K562 (cell line): Measurements from ENCODE around the gene ATP8A1. TPM values are rescaled to one million over a fixed set of nuclear protein-coding genes. Genes with fewer than 3 reads are reported as not detected.

Experiments
- ATAC-seq: fragments of 200-7000 bp; cut with Tn5 transposase; 3 replicates; pipeline ENCODE4 v1.9.1; 2020; ENCODE audit warnings: moderate library complexity
- BruUV-seq: library from RNA; stranded (reverse); fragments of 400-500 nt; replicated peaks from 2 replicates; lab custom pipeline; 2021; lab: Mats Ljungman, UMichigan
- CTCF ChIA-PET: fragments of 300-600 bp; formaldehyde crosslinking; extraction: SDS; loops from one replicate; lab custom pipeline; 2021; ENCODE audit warnings: low intra/inter-chr PET ratio; lab: Yijun Ruan, JAX
- POLR2A ChIA-PET: fragments of 300-600, 350-650 bp; sonication (Branson Sonifier 250); formaldehyde crosslinking; extraction: SDS; loops from one replicate; lab custom pipeline; 2021; ENCODE audit warnings: antibody characterized with exemption, inconsistent platforms; lab: Yijun Ruan, JAX
- DNase-seq, 4 experiments: peaks; one replicate each; pipeline versions ENCODE4 v3.0.0 to v3.0.0-alpha.2; 2011 to 2018; ENCODE audit warnings: low spot score in 3 of 4, mixed read lengths in 3 of 4; ENCODE audit errors: extremely low read depth in 1 of 4
- FAIRE-seq: peaks from 2 replicates; lab custom pipeline; 2011; peaks lifted over from hg19 to GRCh38; lab: Jason Lieb, UNC
- H2AFZ ChIP-seq: 2 replicates; pipeline ENCODE4 v1.6.0; 2011; ENCODE audit warnings: low read depth, low read length, control low read depth, inconsistent platforms
- H3K27ac ChIP-seq: fragments of 200-600 bp; 3 replicates; pipeline ENCODE4 v1.8.0; 2011; ENCODE audit warnings: low read depth, mild to moderate bottlenecking, control low read depth, inconsistent platforms, low read length, moderate library complexity, mixed read lengths; ENCODE audit errors: extremely low read depth
- H3K27me3 ChIP-seq, 2 experiments: fragments of 300-600 bp in 1 of 2; 2 replicates in 1 of 2; 3 replicates in 1 of 2; pipeline versions ENCODE4 v1.6.0 to v1.8.0; 2011; ENCODE audit warnings: inconsistent platforms in 2 of 2, low read length in 2 of 2, mild to moderate bottlenecking in 1 of 2, mixed read lengths in 1 of 2, moderate library complexity in 1 of 2; ENCODE audit not compliant: control insufficient read depth in 2 of 2, insufficient read depth in 2 of 2
- H3K36me3 ChIP-seq: fragments of 300-600 bp; 3 replicates; pipeline ENCODE4 v1.8.0; 2011; ENCODE audit warnings: mild to moderate bottlenecking, low read length, inconsistent platforms; ENCODE audit not compliant: control insufficient read depth, insufficient read depth
- H3K4me1 ChIP-seq, 2 experiments: fragments of 200-600 bp in 1 of 2; replicated peaks in 1 of 2; 2 replicates in 1 of 2; 3 replicates in 1 of 2; pipeline versions ENCODE4 v1.5.1 to v1.8.0; 2011; ENCODE audit warnings: inconsistent platforms in 2 of 2, low read length in 2 of 2, mild to moderate bottlenecking in 1 of 2, mixed read lengths in 1 of 2, moderate library complexity in 1 of 2; ENCODE audit not compliant: control insufficient read depth in 2 of 2, insufficient read depth in 2 of 2
- H3K4me2 ChIP-seq: 2 replicates; pipeline ENCODE4 v1.6.1; 2011; ENCODE audit warnings: low read length, control low read depth, inconsistent platforms, mixed read lengths; ENCODE audit not compliant: insufficient read depth
- H3K4me3 ChIP-seq: fragments of 200-600 bp; sonication (generic), shearing (Covaris generic); 2 replicates; pipeline ENCODE4 v1.5.1; 2016; ENCODE audit warnings: control low read depth, inconsistent platforms
- H3K79me2 ChIP-seq: fragments of 200-600 bp; 3 replicates; pipeline ENCODE4 v1.8.0; 2011; ENCODE audit warnings: low read length, inconsistent platforms; ENCODE audit not compliant: control insufficient read depth, insufficient read depth
- H3K9ac ChIP-seq, 2 experiments: 2 replicates each; pipeline versions ENCODE4 v1.6.0 to v1.6.1; 2011; ENCODE audit warnings: low read depth in 2 of 2, low read length in 2 of 2, control low read depth in 1 of 2, inconsistent platforms in 1 of 2, mild to moderate bottlenecking in 1 of 2, mixed read lengths in 1 of 2; ENCODE audit not compliant: insufficient read depth in 1 of 2
- H3K9me1 ChIP-seq: one replicate; pipeline ENCODE4 v1.6.0; 2011; ENCODE audit warnings: inconsistent platforms, mild to moderate bottlenecking, low read length, moderate library complexity; ENCODE audit not compliant: control insufficient read depth, insufficient read depth
- H3K9me3 ChIP-seq: replicated peaks from 2 replicates; pipeline ENCODE4 v1.5.1; 2011; ENCODE audit warnings: low read depth, low read length, inconsistent platforms; ENCODE audit not compliant: control insufficient read depth, insufficient read depth
- H4K20me1 ChIP-seq: replicated peaks from 2 replicates; pipeline ENCODE4 v1.6.1; 2011; ENCODE audit warnings: low read length, inconsistent platforms, mixed read lengths; ENCODE audit not compliant: control insufficient read depth, insufficient read depth
- BRCA1 ChIP-seq, 2 experiments: fragments of 450-650 bp in 1 of 2; sonication (generic) in 1 of 2; formaldehyde crosslinking in 1 of 2; IDR thresholded peaks; 2 replicates each; pipeline versions ENCODE4 v1.5.0 to v1.6.1; 2017 to 2020; ENCODE audit warnings: mild to moderate bottlenecking in 1 of 2, missing genetic modification reagents in 1 of 2
- CHD7 ChIP-seq: fragments of 200-600 bp; sonication (generic); IDR thresholded peaks from one replicate; pipeline ENCODE4 v1.6.1; 2012; ENCODE audit warnings: mild to moderate bottlenecking, low read depth, low read length, inconsistent platforms
- ETS1 ChIP-seq: conservative IDR thresholded peaks from 2 replicates; pipeline ENCODE4 v1.6.1; 2011; ENCODE audit warnings: low read depth, mild to moderate bottlenecking, low read length; ENCODE audit not compliant: control insufficient read depth
- FOS ChIP-seq: IDR thresholded peaks from 3 replicates; pipeline ENCODE4 v1.6.1; 2011; ENCODE audit not compliant: insufficient read length; ENCODE audit errors: extremely low read depth
- MAZ ChIP-seq, 2 experiments: fragments of 450-650 bp in 1 of 2; sonication (generic) in 1 of 2; formaldehyde crosslinking; IDR thresholded peaks in 1 of 2; conservative IDR thresholded peaks in 1 of 2; 2 replicates each; pipeline versions ENCODE4 v1.4.0 to v1.5.0; 2020; ENCODE audit warnings: mild to moderate bottlenecking in 1 of 2, missing genetic modification reagents in 1 of 2
- ZC3H8 ChIP-seq: fragments of 450-650 bp; IDR thresholded peaks from 2 replicates; pipeline ENCODE4 v1.6.1; 2017
- ZNF655 ChIP-seq: fragments of 250-450 bp; sonication (Bioruptor Pico); IDR thresholded peaks from 2 replicates; pipeline ENCODE4 v1.5.0; 2021
- WGBS: fragments of 100-300 bp; shearing (Covaris generic); methylation state at CpG from one replicate; pipeline ENCODE4 v1.1.6; 2016; ENCODE audit warnings: low coverage, mixed read lengths; ENCODE audit not compliant: insufficient coverage; ENCODE audit errors: missing lambda C conversion rate; 5-methylcytosine and 5-hydroxymethylcytosine counted together
- in situ Hi-C: fragments of 300-500 bp; cut with MboI; formaldehyde crosslinking; loops from 4 replicates; pipeline ENCODE4 v1.15.0; 2018; ENCODE audit warnings: inconsistent platforms, mixed read lengths
- intact Hi-C: fragments of 100-400 bp; cut with micrococcal nuclease; formaldehyde crosslinking; loops from 2 replicates; pipeline ENCODE4 v1.14.2; 2022
- polyA plus RNA-seq, 8 experiments: library from polyadenylated mRNA; depleted of rRNA in 4 of 8; stranded (reverse) in 5 of 8; unstranded in 3 of 8; fragments of >200 nt; fragmentation: Nextera tagmentation in 2 of 8; fragmentation: Illumina TruSeq in 1 of 8; extraction: Ambion mirVana in 2 of 8; extraction: Trizol in 1 of 8; gene quantifications; 2 replicates each; pipeline versions ENCODE4 v1.2.1 to v1.2.3, GENCODE V29; 2011 to 2014; ENCODE audit warnings: inconsistent platforms in 1 of 8, missing spikeins in 1 of 8
- total RNA-seq, 7 experiments: library from RNA; depleted of rRNA in 6 of 7; stranded (reverse); fragments of >200 nt in 6 of 7; fragmentation: Illumina TruSeq in 2 of 7; extraction: Trizol in 2 of 7; gene quantifications; 2 replicates each; pipeline versions ENCODE4 v1.2.1 to v1.2.3, GENCODE V29; 2011 to 2021; ENCODE audit warnings: low replicate concordance in 1 of 7

ATP8A1 gene
- total and polyA plus RNA-seq, 9 of the 15 experiments (the other 6 are each of a cell fraction or from before 2014, with no cell fraction given), result 0.05 to 0.29 (median 0.07) TPM; not detected in 2

GRCh38 chr4:42490015-42490414, 166.9 kb downstream of the ATP8A1 start:
- H3K9me3 ChIP-seq, result no peaks in the 10 kb centered on the region
- DNase-seq, result no peak
- ChIA-PET POLR2A (no interaction called here), CTCF (no interaction called here)
- 0% methylated on average over 3 of the region's 3 CpGs for WGBS
- H3K79me2 ChIP-seq, result no peaks in the 10 kb centered on the region
- H4K20me1 ChIP-seq, result no peaks in the 10 kb centered on the region
- no peaks in the 10 kb centered on the region for H3K9me1 ChIP-seq
- H3K4me3 ChIP-seq, result no peak overlapping the region
- in situ Hi-C loops, result no loop called here
- no peaks in the 10 kb centered on the region for H3K4me1 ChIP-seq
- no peak overlapping the region for H2AFZ ChIP-seq
- ATAC-seq, result no peak
- no peak for FAIRE-seq
- peaks cover 0 to 2% of the 10 kb centered on the region in 2 experiments; a peak in 1 of 5 replicates for H3K27me3 ChIP-seq
- H3K9ac ChIP-seq, result no peak overlapping the region
- H3K4me2 ChIP-seq, result no peak overlapping the region
- intact Hi-C loops, result no loop called here
- BruUV-seq, result no TSS peak
- no peaks in the 10 kb centered on the region for H3K36me3 ChIP-seq
- H3K27ac ChIP-seq, result no peak overlapping the region
- no peak for TF ChIP-seq ZNF655 (CRISPR knock-in tag)
- TF ChIP-seq ETS1, result no peak
- TF ChIP-seq FOS, result no peak
- TF ChIP-seq ZC3H8, result no peak
- TF ChIP-seq BRCA1 (IDR thresholded peaks at IDR 0.05), result no peak
- no peak for TF ChIP-seq BRCA1 (CRISPR knock-in tag; IDR thresholded peaks at IDR 0.05)
- no peak for TF ChIP-seq CHD7
- TF ChIP-seq MAZ (CRISPR knock-in tag; conservative IDR thresholded peaks at IDR 0.05 in 1 of 2, IDR thresholded peaks at IDR 0.05 in 1 of 2), result no peak
